Mammary epithelial cell (primary cell): ENCODE data around the gene BANP.

Source experiments
- CTCF ChIP-seq, 2 donors: IDR thresholded peaks in 1 of 2; conservative IDR thresholded peaks in 1 of 2; 2 replicates each; pipeline ENCODE4 v1.5.1; 2011 to 2012; ENCODE audit warnings: inconsistent platforms in 2 of 2, low read length in 2 of 2, mild to moderate bottlenecking in 2 of 2, control low read depth in 1 of 2, low read depth in 1 of 2; ENCODE audit not compliant: insufficient read depth in 1 of 2; ENCODE audit errors: extremely low read depth in 1 of 2
- EZH2 ChIP-seq: IDR thresholded peaks from 2 replicates; pipeline ENCODE4 v1.6.1; 2012; ENCODE audit warnings: low read length, inconsistent platforms, borderline replicate concordance

- no peak for TF ChIP-seq EZH2
- TF ChIP-seq CTCF (conservative IDR thresholded peaks at IDR 0.05 in 1 of 2, IDR thresholded peaks at IDR 0.05 in 1 of 2; ENCODE audit: extremely low read depth in 1 of 2, insufficient read depth in 1 of 2, low read depth in 1 of 2, low read length in 2 of 2): no peak
Observed at GRCh38 chr16:87946596-87947347, 4.5 kb upstream of the BANP start.
